ENCODE results near the gene BOLL. TPM values are rescaled to one million over a fixed set of nuclear protein-coding genes. Genes with fewer than 3 reads are reported as not detected.

BOLL gene
- total and polyA plus RNA-seq, 10 of the 15 experiments (the other 5 are each of a cell fraction or from before 2014, with no cell fraction given) = 0.05 TPM; not detected in 9

GRCh38 chr2:197814526-197814925, 29.4 kb upstream of the BOLL start:
- FAIRE-seq = no peak
- POLR2A ChIA-PET = interaction anchor here (0.9 to 2.1 kb wide), 3 partner anchors 24 to 236 kb away, joined by 3 to 5 read pairs (median 3); no protein-coding TSS in a partner anchor
- TF ChIP-seq MEF2A (IDR thresholded peaks at IDR 0.05; ENCODE audit: insufficient read depth, low read depth, low read length) = no peak
- no peak for TF ChIP-seq ZNF622 (IDR thresholded peaks at IDR 0.05)
- no peak for TF ChIP-seq ELK1 (IDR thresholded peaks at IDR 0.05; ENCODE audit: low read depth, low read length)
- no peak for TF ChIP-seq ESRRA (IDR thresholded peaks at IDR 0.05; ENCODE audit: low read length)
- TF ChIP-seq KLF5 (IDR thresholded peaks at IDR 0.05; ENCODE audit: partially characterized antibody) = no peak
- no peak for TF ChIP-seq BMI1 (IDR thresholded peaks at IDR 0.05; ENCODE audit: borderline replicate concordance)

More at GRCh38 chr2:197814526-197814925, 29.4 kb upstream of the BOLL start:
- no peaks in the 10 kb centered on the region; a peak in 1 of 4 replicates for H3K27me3 ChIP-seq (replicated peaks in 1 of 2; ENCODE audit: control insufficient read depth in 2 of 2, insufficient read depth in 2 of 2, low read length in 1 of 2)
- H2AFZ ChIP-seq (ENCODE audit: control insufficient read depth, low read depth, low read length) = no peak overlapping the region
- H3K79me2 ChIP-seq (ENCODE audit: control insufficient read depth, insufficient read depth, low read length) = no peaks in the 10 kb centered on the region
- RAD21 ChIA-PET (ENCODE audit: unreplicated experiment) = interaction anchor here (0.6 to 2.1 kb wide), 8 partner anchors 10 to 313 kb away, joined by 3 to 9 read pairs (median 3); no protein-coding TSS in a partner anchor
- SMC1A ChIA-PET (ENCODE audit: uncharacterized antibody, unreplicated experiment) = interaction anchor here (0.8 to 12.2 kb wide), 9 partner anchors 10 to 482 kb away, joined by 3 to 120 read pairs (median 7); no protein-coding TSS in a partner anchor
- in situ Hi-C loops (cut with MboI) (no loop called here), intact Hi-C loops (cut with micrococcal nuclease; ENCODE audit: unreplicated experiment) (no loop called here)
- no peak overlapping the region for H3K27ac ChIP-seq (ENCODE audit: control insufficient read depth, insufficient read depth)
- no peak overlapping the region for H3K4me2 ChIP-seq (ENCODE audit: control insufficient read depth, insufficient read depth)
- H3K36me3 ChIP-seq (ENCODE audit: control insufficient read depth in 2 of 2, insufficient read depth in 2 of 2, low read length in 1 of 2) = no peaks in the 10 kb centered on the region
- no peaks in the 10 kb centered on the region for H3K4me1 ChIP-seq (ENCODE audit: control insufficient read depth, insufficient read depth, low read length)
- WGBS (ENCODE audit: insufficient coverage, insufficient replicate concordance, low lambda C conversion rate, missing lambda C conversion rate) = 23% methylated on average over 2 of the region's 2 CpGs
- no peak overlapping the region for H3K4me3 ChIP-seq
- no peak overlapping the region for H3K9ac ChIP-seq (ENCODE audit: control insufficient read depth, insufficient read depth, low read length)
- no peaks in the 10 kb centered on the region for H4K20me1 ChIP-seq (ENCODE audit: control insufficient read depth, insufficient read depth)
- DNase-seq (ENCODE audit: low read depth, low spot score) (no peak), ATAC-seq (no peak)
- no peaks in the 10 kb centered on the region for H3K9me3 ChIP-seq (replicated peaks; ENCODE audit: control insufficient read depth, insufficient read depth, low read length)
- no TSS peak for BruUV-seq (replicated peaks)
- CTCF ChIA-PET = interaction anchor here (0.6 to 3.6 kb wide), 10 partner anchors 10 to 482 kb away, joined by 3 to 23 read pairs (median 4); partner anchors contain the start of gene PLCL1
